ENCODE data around the gene TRMT1.

DNA sequence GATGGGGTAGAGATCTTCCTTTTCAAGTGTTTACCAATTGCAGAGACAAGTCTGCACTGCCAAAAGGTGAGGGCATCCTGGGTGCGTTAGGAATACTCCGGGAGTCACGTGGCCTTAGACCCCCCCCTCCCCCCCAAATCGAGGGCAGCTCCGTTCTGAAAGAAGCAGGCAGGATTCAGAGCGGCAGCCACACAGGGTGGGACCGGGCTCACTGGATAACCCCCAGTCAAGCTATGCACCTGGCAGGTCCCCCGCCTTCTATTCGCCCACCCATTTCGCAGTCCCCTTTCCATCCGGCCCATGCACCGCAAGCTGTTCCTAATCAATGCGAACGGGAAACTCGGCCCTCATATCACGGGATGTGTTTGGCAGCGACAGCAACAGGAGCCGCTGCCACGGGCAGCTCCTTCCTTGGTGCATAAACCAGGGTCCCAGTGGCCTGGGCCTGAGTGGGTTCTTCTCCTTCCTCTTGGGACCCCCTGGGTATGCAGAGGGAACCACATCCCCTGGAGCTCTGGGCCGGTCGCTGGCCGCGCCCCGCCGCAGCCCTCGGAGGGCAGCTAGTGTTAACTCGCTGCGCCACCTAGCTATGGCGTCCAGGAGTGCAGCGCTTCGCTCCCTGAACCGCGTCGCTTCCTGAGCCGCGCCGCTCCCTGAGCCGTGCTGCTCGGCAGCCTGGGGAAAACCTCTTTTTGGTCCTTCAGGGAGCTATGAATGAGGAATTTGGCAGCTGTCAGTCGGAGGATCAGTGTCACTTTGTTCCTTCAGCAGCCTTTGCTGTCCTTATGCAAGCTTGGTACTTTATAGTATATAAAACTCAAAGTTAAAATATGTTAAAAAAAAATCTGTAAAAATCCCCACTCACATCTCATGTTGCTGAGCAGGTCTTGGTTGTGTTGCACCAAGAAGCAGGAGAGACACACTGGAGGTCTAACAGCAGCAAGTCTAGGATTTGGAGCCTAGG is 55.3 kb downstream of the TRMT1 start:
- TF ChIP-seq, protein P1, sequence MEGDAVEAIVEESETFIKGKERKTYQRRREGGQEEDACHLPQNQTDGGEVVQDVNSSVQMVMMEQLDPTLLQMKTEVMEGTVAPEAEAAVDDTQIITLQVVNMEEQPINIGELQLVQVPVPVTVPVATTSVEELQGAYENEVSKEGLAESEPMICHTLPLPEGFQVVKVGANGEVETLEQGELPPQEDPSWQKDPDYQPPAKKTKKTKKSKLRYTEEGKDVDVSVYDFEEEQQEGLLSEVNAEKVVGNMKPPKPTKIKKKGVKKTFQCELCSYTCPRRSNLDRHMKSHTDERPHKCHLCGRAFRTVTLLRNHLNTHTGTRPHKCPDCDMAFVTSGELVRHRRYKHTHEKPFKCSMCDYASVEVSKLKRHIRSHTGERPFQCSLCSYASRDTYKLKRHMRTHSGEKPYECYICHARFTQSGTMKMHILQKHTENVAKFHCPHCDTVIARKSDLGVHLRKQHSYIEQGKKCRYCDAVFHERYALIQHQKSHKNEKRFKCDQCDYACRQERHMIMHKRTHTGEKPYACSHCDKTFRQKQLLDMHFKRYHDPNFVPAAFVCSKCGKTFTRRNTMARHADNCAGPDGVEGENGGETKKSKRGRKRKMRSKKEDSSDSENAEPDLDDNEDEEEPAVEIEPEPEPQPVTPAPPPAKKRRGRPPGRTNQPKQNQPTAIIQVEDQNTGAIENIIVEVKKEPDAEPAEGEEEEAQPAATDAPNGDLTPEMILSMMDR (IDR thresholded peaks at IDR 0.05), result peak; percentile 99
- TF ChIP-seq EZH2 (IDR thresholded peaks at IDR 0.05; ENCODE audit: borderline replicate concordance, insufficient read depth, low read depth, low read length, poor library complexity, severe bottlenecking), result no peak

All from B cell (primary cell).